Trophoblast cell (in vitro differentiated cells and primary cell): ENCODE data around the gene TMEM171.

Experiments
- DNase-seq, 2 donors: peaks; one replicate each; pipeline ENCODE4 v3.0.0-alpha.2; 2016
- H2AFZ ChIP-seq: 2 replicates; pipeline ENCODE4 v1.6.1; 2013; ENCODE audit warnings: low read length, moderate library complexity, mild to moderate bottlenecking; ENCODE audit not compliant: insufficient read depth, poor library complexity
- H2AK5ac ChIP-seq: 2 replicates; pipeline ENCODE4 v1.6.1; 2013; ENCODE audit warnings: mild to moderate bottlenecking, low read length
- H2BK120ac ChIP-seq: 2 replicates; pipeline ENCODE4 v1.6.1; 2013; ENCODE audit warnings: low read length, mild to moderate bottlenecking, moderate library complexity; ENCODE audit not compliant: insufficient read depth, poor library complexity
- H2BK12ac ChIP-seq: 2 replicates; pipeline ENCODE4 v1.6.1; 2013; ENCODE audit warnings: mild to moderate bottlenecking, low read length, moderate library complexity
- H2BK5ac ChIP-seq: 2 replicates; pipeline ENCODE4 v1.6.1; 2013; ENCODE audit warnings: low read length, low read depth, moderate library complexity, mild to moderate bottlenecking; ENCODE audit not compliant: poor library complexity
- H3K14ac ChIP-seq: 2 replicates; pipeline ENCODE4 v1.6.1; 2013; ENCODE audit warnings: mild to moderate bottlenecking, low read length
- H3K18ac ChIP-seq: 2 replicates; pipeline ENCODE4 v1.6.1; 2013; ENCODE audit warnings: mild to moderate bottlenecking, low read length
- H3K23ac ChIP-seq: 2 replicates; pipeline ENCODE4 v1.6.1; 2013; ENCODE audit warnings: low read length
- H3K27ac ChIP-seq: 2 replicates; pipeline ENCODE4 v1.5.1; 2013; ENCODE audit warnings: low read depth, mild to moderate bottlenecking, inconsistent platforms, low read length, moderate library complexity
- H3K27me3 ChIP-seq: 2 replicates; pipeline ENCODE4 v1.6.1; 2013; ENCODE audit warnings: inconsistent platforms, mild to moderate bottlenecking, low read length, moderate library complexity; ENCODE audit not compliant: insufficient read depth
- H3K36me3 ChIP-seq, 2 experiments: 1 replicate in 1 of 2; 2 replicates in 1 of 2; pipeline ENCODE4 v1.6.1; 2013; ENCODE audit warnings: low read length in 2 of 2, mild to moderate bottlenecking in 2 of 2, moderate library complexity in 1 of 2; ENCODE audit not compliant: insufficient read depth in 2 of 2, control insufficient read depth in 1 of 2
- H3K4ac ChIP-seq: 2 replicates; pipeline ENCODE4 v1.6.1; 2013; ENCODE audit warnings: low read depth, mild to moderate bottlenecking, low read length, moderate library complexity
- H3K4me1 ChIP-seq, 2 experiments: 1 replicate in 1 of 2; 2 replicates in 1 of 2; pipeline ENCODE4 v1.6.1; 2013; ENCODE audit warnings: low read length in 2 of 2, mild to moderate bottlenecking in 2 of 2, moderate library complexity in 1 of 2; ENCODE audit not compliant: insufficient read depth in 2 of 2, control insufficient read depth in 1 of 2
- H3K4me2 ChIP-seq: 2 replicates; pipeline ENCODE4 v1.6.1; 2013; ENCODE audit warnings: inconsistent platforms, mild to moderate bottlenecking, low read length, moderate library complexity
- H3K4me3 ChIP-seq: 2 replicates; pipeline ENCODE4 v1.5.1; 2013; ENCODE audit warnings: mild to moderate bottlenecking, low read depth, low read length, inconsistent platforms
- H3K79me1 ChIP-seq: one replicate; pipeline ENCODE4 v1.6.1; 2013; ENCODE audit warnings: low read length
- H3K79me2 ChIP-seq: 2 replicates; pipeline ENCODE4 v1.6.1; 2013; ENCODE audit warnings: low read length, mild to moderate bottlenecking; ENCODE audit not compliant: control insufficient read depth, insufficient read depth, poor library complexity
- H3K9ac ChIP-seq: 2 replicates; pipeline ENCODE4 v1.6.1; 2013; ENCODE audit warnings: mild to moderate bottlenecking, low read length
- H3K9me3 ChIP-seq: 2 replicates; pipeline ENCODE4 v1.6.1; 2013; ENCODE audit warnings: low read depth, mild to moderate bottlenecking, control low read depth, inconsistent platforms, low read length; ENCODE audit not compliant: insufficient read depth
- H4K12ac ChIP-seq: 2 replicates; pipeline ENCODE4 v1.6.1; 2013; ENCODE audit warnings: low read depth, mild to moderate bottlenecking, low read length, moderate library complexity
- H4K8ac ChIP-seq: 2 replicates; pipeline ENCODE4 v1.6.1; 2013; ENCODE audit warnings: low read depth, mild to moderate bottlenecking, low read length, moderate library complexity
- H4K91ac ChIP-seq: one replicate; pipeline ENCODE4 v1.6.1; 2013; ENCODE audit warnings: low read depth, mild to moderate bottlenecking, low read length, moderate library complexity
- WGBS: extraction: QIAGEN DNeasy Blood & Tissue Kit; methylation state at CpG from one replicate; pipeline ENCODE4 v1.1.7; 2013; ENCODE audit warnings: missing lambda C conversion rate; ENCODE audit not compliant: insufficient read length, insufficient coverage; ENCODE audit errors: extremely low coverage; 5-methylcytosine and 5-hydroxymethylcytosine counted together

TMEM171 gene

DNA sequence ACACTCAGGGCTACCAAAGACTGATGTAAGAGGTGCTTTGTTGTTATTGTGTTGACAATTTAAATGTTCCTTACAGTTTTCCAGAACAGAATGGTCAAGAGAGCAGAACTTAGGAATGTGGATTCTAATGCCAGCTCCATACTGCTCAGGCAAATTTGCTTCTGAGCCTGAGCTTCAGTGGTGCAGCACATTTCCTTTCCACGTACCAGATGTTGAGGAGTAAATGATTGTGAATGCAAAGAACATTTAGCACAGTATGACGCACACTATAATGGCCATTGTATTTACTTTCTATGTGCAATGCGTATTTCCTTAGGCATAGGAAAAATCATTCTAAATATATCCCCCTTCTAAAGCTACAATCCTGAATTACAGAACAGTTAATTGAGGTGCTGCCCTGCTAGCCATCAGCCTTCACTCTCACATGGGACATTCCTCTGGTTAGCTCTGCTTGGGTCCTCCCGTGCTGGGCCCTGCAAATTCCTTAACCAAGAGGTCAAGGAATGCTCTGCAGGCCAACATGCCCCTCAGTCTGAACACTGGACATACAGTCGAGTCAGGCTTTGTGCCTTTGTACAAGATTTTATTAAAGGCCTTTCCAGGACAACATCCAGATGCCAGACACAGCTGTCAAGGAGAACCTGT, 31.5 kb downstream of the TMEM171 start:
- Histone ChIP-seq H2BK12ac (no peak overlapping the region), H3K14ac (no peak overlapping the region), H3K4me2 (no peak overlapping the region), H3K36me3 (no peaks in the 10 kb centered on the region), H3K79me2 (no peaks in the 10 kb centered on the region), H4K8ac (no peak overlapping the region), H3K18ac (no peak overlapping the region), H3K79me1 (peaks cover 4% of the 10 kb centered on the region), H3K9me3 (no peaks in the 10 kb centered on the region), H4K12ac (no peak overlapping the region), H4K91ac (no peak overlapping the region), H2BK120ac (no peak overlapping the region), H2AK5ac (no peak overlapping the region), H3K4me3 (no peak overlapping the region), H2BK5ac (no peak overlapping the region), H3K4me1 (peaks cover 9 to 17% of the 10 kb centered on the region in 2 experiments), H3K27ac (no peak overlapping the region), H3K23ac (no peak overlapping the region), H3K4ac (no peak overlapping the region), H3K27me3 (no peaks in the 10 kb centered on the region), H3K9ac (no peak overlapping the region), H2AFZ (no peak overlapping the region)
- WGBS: no CpG with 5 or more reads among the region's 5 CpGs
- DNase-seq: no peak

DNA sequence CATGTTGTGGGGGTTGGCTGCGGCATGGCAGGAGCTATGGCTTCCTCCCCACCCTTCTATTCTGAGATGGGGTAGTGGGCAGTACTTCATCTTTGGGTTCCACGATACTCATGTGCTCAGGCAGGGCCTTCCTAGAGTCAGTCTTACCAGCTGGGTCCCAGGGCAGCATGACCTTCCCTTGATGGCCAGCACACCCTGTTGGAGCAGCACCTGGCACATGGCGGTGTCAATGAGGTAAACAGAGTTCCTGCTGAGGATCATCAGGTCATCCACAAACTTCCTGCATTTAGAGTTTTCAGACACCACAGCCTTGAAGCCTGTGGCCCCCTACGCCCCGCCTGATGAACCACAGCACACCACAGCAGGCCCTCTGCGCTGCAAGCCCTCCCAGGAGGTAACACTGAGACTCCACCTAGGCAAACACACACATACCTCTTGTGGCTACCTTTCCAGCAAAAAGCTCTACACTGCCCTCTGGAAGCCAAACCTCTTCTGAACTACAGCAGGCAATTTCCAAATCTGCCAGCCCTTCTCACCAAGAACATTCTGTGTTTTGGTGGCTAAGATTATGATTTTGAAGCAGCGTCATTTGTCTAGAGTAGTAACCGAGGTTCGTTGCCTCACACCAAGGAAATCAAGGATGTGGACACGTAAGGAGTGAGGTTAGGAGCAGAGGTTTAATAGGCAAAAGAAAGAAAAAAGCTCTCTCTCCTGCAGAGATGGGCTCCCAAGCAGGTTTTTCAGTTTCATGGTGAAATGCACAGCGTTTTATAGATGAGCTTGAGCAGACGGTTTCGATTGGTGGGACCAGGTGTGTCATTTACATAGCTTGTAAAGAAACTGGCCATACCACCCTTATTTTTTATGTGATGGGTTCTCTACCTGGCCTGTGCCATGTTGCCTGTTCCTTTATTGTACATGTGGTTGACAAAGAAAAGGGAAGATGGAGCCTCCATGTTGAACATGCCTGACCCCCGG, 32.3 kb downstream of the TMEM171 start:
- no peak overlapping the region for H3K4me2 ChIP-seq
- H3K4me1 ChIP-seq: peaks cover 9 to 17% of the 10 kb centered on the region in 2 experiments
- H3K27ac ChIP-seq: no peak overlapping the region
- no peak overlapping the region for H3K14ac ChIP-seq
- H3K4me3 ChIP-seq: no peak overlapping the region
- H3K23ac ChIP-seq: no peak overlapping the region
- H3K27me3 ChIP-seq: no peaks in the 10 kb centered on the region
- no peaks in the 10 kb centered on the region for H3K79me2 ChIP-seq
- no peaks in the 10 kb centered on the region for H3K9me3 ChIP-seq
- whole genome bisulfite sequencing: no CpG with 5 or more reads among the region's 14 CpGs
- no peak overlapping the region for H3K4ac ChIP-seq
- DNase-seq: no peak
- H2AK5ac ChIP-seq: no peak overlapping the region
- no peak overlapping the region for H2BK5ac ChIP-seq
- peak overlapping the region; percentile 61 for H2BK12ac ChIP-seq
- H3K79me1 ChIP-seq: peaks cover 4% of the 10 kb centered on the region
- no peak overlapping the region for H4K12ac ChIP-seq
- H2BK120ac ChIP-seq: no peak overlapping the region
- no peak overlapping the region for H3K9ac ChIP-seq
- H3K18ac ChIP-seq: no peak overlapping the region
- H2AFZ ChIP-seq: no peak overlapping the region
- no peaks in the 10 kb centered on the region for H3K36me3 ChIP-seq
- no peak overlapping the region for H4K8ac ChIP-seq
- H4K91ac ChIP-seq: peak overlapping the region; percentile 31

DNA sequence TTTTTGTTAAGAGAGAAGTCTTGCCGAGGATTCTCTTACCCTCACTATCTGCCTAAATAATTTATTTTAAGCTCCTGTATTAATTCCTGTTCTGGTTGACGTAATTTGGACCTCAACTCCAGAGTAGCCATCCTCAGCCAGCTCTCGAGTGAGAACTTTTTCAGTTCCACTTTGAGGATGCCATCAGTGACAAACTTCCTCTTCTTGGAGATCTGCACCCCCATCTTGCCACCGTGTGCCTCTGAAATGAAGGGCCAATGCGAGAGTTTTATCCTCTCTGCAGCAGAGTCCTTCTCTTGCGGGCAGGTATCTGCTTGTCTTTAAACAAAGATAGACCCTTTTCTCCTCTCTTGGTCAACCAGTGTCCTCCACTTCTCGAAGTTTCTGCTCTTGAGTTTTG, 33.1 kb downstream of the TMEM171 start:
- Histone ChIP-seq H3K36me3 (no peaks in the 10 kb centered on the region), H3K18ac (no peak overlapping the region), H2BK12ac (no peak overlapping the region), H3K23ac (no peak overlapping the region), H3K27ac (no peak overlapping the region), H3K9me3 (no peaks in the 10 kb centered on the region), H2AFZ (no peak overlapping the region), H2BK120ac (no peak overlapping the region), H2AK5ac (no peak overlapping the region), H3K9ac (no peak overlapping the region), H3K79me2 (no peaks in the 10 kb centered on the region), H3K4ac (no peak overlapping the region), H4K91ac (no peak overlapping the region), H3K4me2 (no peak overlapping the region), H4K12ac (no peak overlapping the region), H3K4me3 (no peak overlapping the region), H2BK5ac (no peak overlapping the region), H3K79me1 (peaks cover 4% of the 10 kb centered on the region), H4K8ac (no peak overlapping the region), H3K4me1 (peaks cover 9 to 17% of the 10 kb centered on the region in 2 experiments), H3K27me3 (no peaks in the 10 kb centered on the region), H3K14ac (no peak overlapping the region)
- WGBS: no CpG with 5 or more reads among the region's 7 CpGs
- no peak for DNase-seq

DNA sequence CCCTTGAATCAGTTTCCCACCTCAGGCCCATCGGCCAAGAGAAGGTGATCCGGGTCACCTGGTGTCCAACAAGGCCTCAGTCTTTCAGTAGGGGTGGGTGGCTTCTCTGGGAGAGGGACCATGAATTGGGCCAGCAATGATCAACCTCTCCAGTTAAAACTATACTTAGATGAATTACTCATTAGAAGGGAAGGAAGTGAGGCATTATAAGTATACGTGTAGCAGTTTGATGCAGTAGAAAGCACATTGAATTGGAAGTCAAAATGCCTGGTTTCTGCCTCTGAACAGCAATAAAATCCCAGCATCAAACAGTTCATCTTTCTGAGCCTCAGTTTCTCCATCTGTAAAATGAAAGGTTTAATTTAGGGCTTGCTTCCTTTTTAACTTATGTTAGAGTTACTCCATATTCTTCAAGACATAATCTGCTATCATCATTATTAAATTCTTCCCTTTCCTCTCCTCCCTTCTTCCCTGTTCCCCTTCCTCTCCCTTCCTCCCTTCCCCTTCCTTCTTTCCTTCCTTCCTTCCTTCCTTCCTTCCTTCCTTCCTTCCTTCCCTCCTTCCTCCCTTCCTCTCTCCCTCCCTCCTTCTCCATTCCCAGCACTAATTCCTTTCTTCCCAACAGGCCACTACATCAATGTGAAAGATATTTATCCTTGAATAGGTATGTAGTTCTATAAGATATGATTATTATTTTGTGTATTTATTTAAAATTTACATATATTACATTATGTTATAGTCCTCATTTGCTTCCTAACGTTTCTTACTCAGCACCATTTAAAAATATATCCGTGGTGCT, 34.0 kb downstream of the TMEM171 start:
- Histone ChIP-seq H2AFZ (no peak overlapping the region), H2BK12ac (no peak overlapping the region), H3K4me2 (no peak overlapping the region), H3K27me3 (no peaks in the 10 kb centered on the region), H3K14ac (no peak overlapping the region), H3K4ac (no peak overlapping the region), H3K18ac (no peak overlapping the region), H2AK5ac (no peak overlapping the region), H3K79me2 (no peaks in the 10 kb centered on the region), H3K36me3 (no peaks in the 10 kb centered on the region), H2BK5ac (no peak overlapping the region), H4K12ac (no peak overlapping the region), H4K91ac (no peak overlapping the region), H3K4me1 (peaks cover 9 to 17% of the 10 kb centered on the region in 2 experiments), H3K23ac (no peak overlapping the region), H3K4me3 (no peak overlapping the region), H3K79me1 (peaks cover 4% of the 10 kb centered on the region), H3K9me3 (no peaks in the 10 kb centered on the region), H3K27ac (no peak overlapping the region), H2BK120ac (no peak overlapping the region), H4K8ac (no peak overlapping the region), H3K9ac (no peak overlapping the region)
- no peak for DNase-seq
- WGBS: no CpG with 5 or more reads among the region's 5 CpGs
